OCI-LY3 (cell line): ENCODE data around the gene ANXA8.
"Not testable (repeated sequence)": the region's sequence is repeated elsewhere in the genome, so short reads cannot be mapped to it uniquely, and the experiment has no call there.

ENCODE experiments used
- H2AFZ ChIP-seq: fragments of 200-600, 300-600 bp; shearing (Covaris generic); 2 replicates; pipeline ENCODE4 v1.6.0; 2014; ENCODE audit warnings: antibody characterized with exemption, low read depth, low read length
- H3K27ac ChIP-seq: fragments of 200-600, 300-600 bp; sonication (generic); 2 replicates; pipeline ENCODE4 v1.5.1; 2014; ENCODE audit warnings: mild to moderate bottlenecking, low read length, moderate library complexity, mixed read lengths
- H3K27me3 ChIP-seq: fragments of 200-600, 300-600 bp; sonication (generic); 2 replicates; pipeline ENCODE4 v1.6.1; 2014; ENCODE audit warnings: low read depth, low read length, mixed read lengths
- H3K36me3 ChIP-seq: fragments of 200-600, 300-600 bp; sonication (generic); replicated peaks from 2 replicates; pipeline ENCODE3; 2014; ENCODE audit warnings: low read depth, low read length, mixed read lengths
- H3K4me1 ChIP-seq: fragments of 300-600, 200-600 bp; sonication (generic); 2 replicates; pipeline ENCODE4 v1.6.1; 2014; ENCODE audit warnings: low read length, mixed read lengths
- H3K4me2 ChIP-seq: fragments of 200-600, 300-600 bp; sonication (generic); 2 replicates; pipeline ENCODE4 v1.6.1; 2014; ENCODE audit warnings: low read length, mixed read lengths
- H3K4me3 ChIP-seq: fragments of 300-600, 200-600 bp; sonication (generic); 2 replicates; pipeline ENCODE4 v1.5.1; 2014; ENCODE audit warnings: antibody characterized with exemption, mild to moderate bottlenecking, low read length, moderate library complexity
- H3K79me2 ChIP-seq: fragments of 300-600, 200-600 bp; shearing (Covaris generic); 2 replicates; pipeline ENCODE4 v1.6.1; 2014; ENCODE audit warnings: mild to moderate bottlenecking, low read length, mixed read lengths
- H3K9ac ChIP-seq: fragments of 300-600, 200-600 bp; shearing (Covaris generic); 2 replicates; pipeline ENCODE4 v1.6.0; 2014; ENCODE audit warnings: mild to moderate bottlenecking, low read length, moderate library complexity
- H3K9me3 ChIP-seq: fragments of 200-600, 300-600 bp; shearing (Covaris generic); 2 replicates; pipeline ENCODE4 v1.6.1; 2014; ENCODE audit warnings: low read length, mixed read lengths; ENCODE audit not compliant: insufficient read depth
- H4K20me1 ChIP-seq: fragments of 200-600, 300-600 bp; sonication (generic); 2 replicates; pipeline ENCODE4 v1.6.1; 2016; ENCODE audit warnings: low read length, mixed read lengths; ENCODE audit not compliant: insufficient read depth

Gene ANXA8, protein sequence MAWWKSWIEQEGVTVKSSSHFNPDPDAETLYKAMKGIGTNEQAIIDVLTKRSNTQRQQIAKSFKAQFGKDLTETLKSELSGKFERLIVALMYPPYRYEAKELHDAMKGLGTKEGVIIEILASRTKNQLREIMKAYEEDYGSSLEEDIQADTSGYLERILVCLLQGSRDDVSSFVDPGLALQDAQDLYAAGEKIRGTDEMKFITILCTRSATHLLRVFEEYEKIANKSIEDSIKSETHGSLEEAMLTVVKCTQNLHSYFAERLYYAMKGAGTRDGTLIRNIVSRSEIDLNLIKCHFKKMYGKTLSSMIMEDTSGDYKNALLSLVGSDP

DNA sequence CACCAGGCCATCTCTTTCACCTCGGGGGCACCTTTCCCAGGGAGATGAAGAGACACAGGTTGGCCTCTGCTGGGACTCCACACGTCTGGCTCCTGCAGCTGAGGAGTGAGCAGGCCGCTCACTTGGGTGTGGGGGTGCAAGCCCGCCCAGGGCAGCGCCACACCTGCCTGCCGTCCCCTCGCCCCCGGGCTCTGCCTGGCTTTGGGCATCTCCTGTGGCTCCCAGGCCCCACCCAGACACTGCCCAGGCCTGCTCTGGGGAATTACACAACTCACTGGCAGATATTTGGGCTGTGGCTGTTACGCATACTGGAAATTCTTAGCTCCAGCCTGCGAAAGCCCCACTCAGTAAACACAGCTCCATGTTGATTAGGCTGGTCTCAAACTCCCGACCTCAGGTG, at the start of gene ANXA8:
Gene ANXA8 (minus strand): TSS at position 193 of the 400 bp plus-strand sequence. CDS start 182 bp downstream, at position 11.
- H4K20me1 ChIP-seq, H2AFZ ChIP-seq, H3K27ac ChIP-seq, H3K27me3 ChIP-seq, H3K4me3 ChIP-seq, H3K9me3 ChIP-seq, H3K4me1 ChIP-seq, H3K79me2 ChIP-seq, H3K36me3 ChIP-seq, H3K4me2 ChIP-seq, H3K9ac ChIP-seq: not testable (repeated sequence)

DNA sequence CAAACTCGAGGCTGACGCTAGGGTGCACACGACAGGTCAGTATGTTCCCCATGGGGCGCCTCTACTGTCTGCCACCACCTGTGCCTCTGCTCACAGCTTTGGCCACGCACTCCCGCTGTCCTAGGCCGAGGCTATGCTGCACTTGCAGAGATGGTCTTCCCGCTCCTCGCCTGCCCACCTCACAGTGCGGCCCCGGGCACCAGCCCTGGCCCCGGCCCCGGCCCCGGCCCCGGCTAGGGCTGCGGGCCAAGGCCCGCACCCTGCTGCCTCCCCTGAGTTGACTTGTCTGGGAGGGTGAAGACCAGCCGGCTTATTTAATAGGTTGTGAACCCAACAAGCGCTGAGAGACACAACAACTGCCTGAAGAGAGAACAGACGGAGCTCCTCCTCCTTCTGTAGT, 39.6 kb upstream of the ANXA8 start, which contains the start of gene AGAP9:
Gene AGAP9 (minus strand): TSS at position 164 of the 400 bp plus-strand sequence. CDS start 112 bp downstream, at position 52.
- H4K20me1 ChIP-seq, H3K9me3 ChIP-seq, H3K79me2 ChIP-seq, H3K4me1 ChIP-seq, H3K9ac ChIP-seq, H2AFZ ChIP-seq, H3K36me3 ChIP-seq, H3K27me3 ChIP-seq, H3K4me3 ChIP-seq, H3K27ac ChIP-seq, H3K4me2 ChIP-seq: not testable (repeated sequence)

DNA sequence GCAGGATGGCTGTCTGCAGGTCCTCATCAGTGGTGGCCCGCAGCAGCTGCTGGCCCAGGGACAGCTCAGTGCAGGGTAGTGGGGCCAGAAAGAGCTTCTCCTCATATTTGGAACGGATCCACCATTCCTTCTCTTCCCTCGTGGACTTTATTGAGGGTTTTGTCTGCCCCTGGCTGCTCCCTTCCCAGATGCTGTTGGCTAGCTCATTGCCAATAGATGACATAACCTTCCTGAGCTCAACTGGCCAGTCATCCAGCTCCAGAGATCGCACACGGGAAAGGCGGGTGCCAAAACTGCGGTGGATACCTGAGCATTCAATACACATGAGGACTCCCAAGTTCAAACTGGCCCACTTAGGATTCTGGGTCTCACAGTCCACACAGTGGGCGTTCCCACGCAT, 18.4 kb upstream of the ANXA8 start:
- not testable (repeated sequence) for H3K9ac ChIP-seq, H3K36me3 ChIP-seq, H3K4me3 ChIP-seq, H4K20me1 ChIP-seq, H3K79me2 ChIP-seq, H3K9me3 ChIP-seq, H3K4me2 ChIP-seq, H3K4me1 ChIP-seq, H3K27me3 ChIP-seq, H3K27ac ChIP-seq, H2AFZ ChIP-seq

DNA sequence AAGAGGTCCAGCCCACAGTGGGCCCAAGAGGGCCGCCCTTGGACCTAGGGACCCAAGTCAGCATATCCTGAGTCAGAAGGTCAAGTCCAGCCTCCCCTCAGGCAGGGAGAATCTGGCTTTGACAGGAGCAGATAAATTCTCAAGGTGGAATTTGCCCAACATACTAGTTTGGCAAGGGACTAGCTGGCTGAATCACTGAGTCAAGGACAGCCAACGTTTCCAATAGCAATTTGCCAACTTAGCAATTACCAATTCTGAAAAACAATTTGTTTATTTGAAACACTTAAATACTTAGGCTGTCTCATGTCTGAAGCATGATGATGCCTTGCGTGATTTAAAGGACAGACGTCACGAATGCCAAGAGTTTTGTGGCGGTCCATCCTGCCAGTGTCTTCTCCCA, 10.3 kb upstream of the ANXA8 start:
- H3K4me1 ChIP-seq = not testable (repeated sequence)

DNA sequence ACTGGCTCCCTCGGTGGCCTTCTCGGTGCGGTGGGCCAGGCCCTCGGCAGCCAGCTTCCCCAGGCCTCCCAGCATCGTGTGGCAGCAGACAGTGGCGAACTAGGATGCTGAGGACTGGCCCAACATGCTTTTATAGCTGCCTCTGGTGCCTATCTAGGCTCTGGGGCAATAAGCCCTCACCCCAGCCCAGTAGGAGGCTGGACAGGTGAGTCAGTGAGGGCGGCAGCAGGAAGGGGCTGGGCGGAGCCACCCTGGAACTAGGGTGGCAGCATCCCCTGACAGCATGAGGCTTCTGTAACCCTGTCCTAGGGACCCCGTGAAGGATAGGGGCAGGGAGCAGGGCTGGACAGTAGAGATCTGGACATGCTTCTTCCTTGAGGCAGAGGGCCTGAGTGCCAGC, 7.7 kb upstream of the ANXA8 start, which contains the start of gene FAM25G:
Gene FAM25G (minus strand): TSS at position 101 of the 400 bp plus-strand sequence. CDS start 26 bp downstream, at position 75.
- not testable (repeated sequence) for H3K4me1 ChIP-seq, H3K4me3 ChIP-seq, H3K36me3 ChIP-seq, H2AFZ ChIP-seq, H3K9ac ChIP-seq, H3K4me2 ChIP-seq, H3K79me2 ChIP-seq, H4K20me1 ChIP-seq, H3K27ac ChIP-seq, H3K9me3 ChIP-seq, H3K27me3 ChIP-seq

More for the DNA sequence above, 10.3 kb upstream of the ANXA8 start:
- H4K20me1 ChIP-seq, H2AFZ ChIP-seq, H3K9me3 ChIP-seq, H3K36me3 ChIP-seq, H3K79me2 ChIP-seq, H3K27me3 ChIP-seq, H3K9ac ChIP-seq, H3K4me2 ChIP-seq, H3K4me3 ChIP-seq, H3K27ac ChIP-seq: not testable (repeated sequence)

DNA sequence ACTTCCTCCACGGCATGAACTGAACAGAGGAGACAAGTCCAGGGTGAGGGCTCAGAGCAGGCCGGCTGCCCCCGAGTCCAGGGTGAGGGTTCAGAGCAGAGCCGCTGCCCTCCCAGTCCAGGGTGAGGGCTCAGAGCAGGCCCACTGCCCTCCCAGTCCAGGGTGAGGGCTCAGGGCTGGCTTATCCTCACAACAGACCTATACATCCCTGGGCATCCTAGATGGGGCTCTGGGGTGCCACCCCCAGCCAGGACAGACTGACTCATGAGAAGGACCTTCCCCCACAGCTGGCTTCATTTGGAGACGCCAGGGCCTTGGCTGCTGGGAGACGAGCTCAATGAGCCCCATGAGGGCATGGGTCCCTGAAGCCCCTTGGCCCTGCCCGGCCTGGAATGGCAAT, 5.7 kb upstream of the ANXA8 start:
- not testable (repeated sequence) for H4K20me1 ChIP-seq, H3K79me2 ChIP-seq, H3K36me3 ChIP-seq, H3K4me2 ChIP-seq, H3K27me3 ChIP-seq, H3K4me1 ChIP-seq, H3K9me3 ChIP-seq, H3K9ac ChIP-seq, H3K4me3 ChIP-seq, H2AFZ ChIP-seq, H3K27ac ChIP-seq

DNA sequence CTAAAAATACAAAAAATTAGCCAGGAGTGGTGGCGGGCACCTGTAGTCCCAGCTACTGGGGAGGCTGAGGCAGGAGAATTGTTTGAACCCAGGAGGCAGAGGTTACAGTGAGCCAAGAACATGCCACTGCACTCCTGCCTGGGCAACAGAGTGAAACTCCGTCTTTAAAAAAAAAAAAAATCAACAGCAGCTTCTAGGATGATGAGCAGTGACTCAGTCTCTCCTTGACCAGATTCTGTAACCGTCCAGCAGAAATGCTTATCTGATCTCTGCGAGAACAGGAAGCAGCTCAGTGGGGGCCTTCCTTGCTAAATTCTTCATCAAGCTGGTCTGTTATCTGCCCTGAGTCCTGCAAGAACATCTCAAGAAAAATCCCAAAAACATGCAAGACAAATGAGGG, 2.0 kb upstream of the ANXA8 start:
- H3K36me3 ChIP-seq, H2AFZ ChIP-seq, H3K27ac ChIP-seq, H3K9ac ChIP-seq, H4K20me1 ChIP-seq, H3K27me3 ChIP-seq, H3K4me2 ChIP-seq, H3K79me2 ChIP-seq, H3K4me1 ChIP-seq, H3K9me3 ChIP-seq, H3K4me3 ChIP-seq: not testable (repeated sequence)

DNA sequence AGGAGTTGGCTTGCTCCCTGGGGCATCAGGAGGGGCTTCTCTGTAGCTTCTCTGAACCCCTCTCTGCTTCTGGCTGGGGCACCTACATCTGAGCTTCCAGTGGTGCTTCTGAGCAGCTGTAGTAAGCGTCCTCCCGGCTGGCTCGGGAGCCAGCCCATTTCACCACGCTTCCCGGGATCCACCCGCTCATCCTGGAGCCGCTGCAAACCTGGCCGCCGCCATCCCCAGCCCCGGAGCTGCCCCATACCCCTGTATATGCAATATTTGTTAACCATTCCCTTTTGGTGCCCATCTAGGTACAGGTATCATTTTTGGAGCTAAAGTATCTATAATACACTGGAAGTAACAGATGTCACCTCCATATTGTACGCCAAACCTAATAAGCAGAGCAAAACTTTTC, 871 bp upstream of the ANXA8 start:
- not testable (repeated sequence) for H3K9ac ChIP-seq, H4K20me1 ChIP-seq, H3K4me1 ChIP-seq, H3K27me3 ChIP-seq, H2AFZ ChIP-seq, H3K79me2 ChIP-seq, H3K9me3 ChIP-seq, H3K4me3 ChIP-seq, H3K36me3 ChIP-seq, H3K27ac ChIP-seq, H3K4me2 ChIP-seq

DNA sequence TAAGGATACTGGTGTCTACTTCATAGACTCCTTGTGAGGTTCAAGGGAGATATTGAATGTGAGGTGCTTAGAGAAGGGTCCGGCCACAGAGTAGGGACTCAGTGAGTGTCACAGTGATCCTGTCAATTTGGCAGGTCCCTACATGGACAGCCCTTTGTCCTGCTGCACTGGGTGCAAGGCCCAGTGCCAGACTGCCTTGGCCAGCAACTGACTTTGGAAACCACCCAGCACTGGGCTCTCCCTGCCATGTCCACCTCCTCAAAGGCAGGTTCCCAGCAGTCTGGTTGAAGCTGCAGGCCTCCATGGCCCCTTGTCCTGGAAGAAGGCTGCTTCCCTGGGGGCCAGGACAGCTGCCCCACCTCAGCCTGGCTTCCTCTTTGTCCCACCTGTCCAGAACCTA, 1.5 kb downstream of the ANXA8 start:
- not testable (repeated sequence) for H3K27ac ChIP-seq, H3K36me3 ChIP-seq, H3K4me1 ChIP-seq, H3K4me3 ChIP-seq, H4K20me1 ChIP-seq, H3K27me3 ChIP-seq, H3K79me2 ChIP-seq, H2AFZ ChIP-seq, H3K4me2 ChIP-seq, H3K9me3 ChIP-seq, H3K9ac ChIP-seq

DNA sequence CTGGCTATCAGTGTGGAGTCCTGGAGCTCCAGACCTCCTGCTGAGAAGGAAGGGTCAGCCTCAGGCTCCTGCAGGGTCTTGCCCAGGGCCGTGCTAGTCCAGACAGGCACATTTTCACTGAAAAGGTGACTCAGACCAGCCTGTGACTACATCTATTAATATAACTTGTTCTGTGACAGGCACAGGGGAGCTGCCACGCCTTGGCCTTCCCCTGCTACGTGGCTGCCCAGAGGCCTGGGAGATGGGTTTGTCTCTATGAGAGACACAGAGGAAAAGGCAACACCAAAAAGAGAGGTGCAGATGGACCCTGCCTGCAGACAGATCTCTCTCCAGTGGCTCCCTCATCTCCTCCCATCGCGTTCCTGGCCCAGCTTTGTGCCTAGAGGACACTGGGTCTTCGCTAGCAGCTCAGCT, 2.1 kb downstream of the ANXA8 start:
- not testable (repeated sequence) for H3K4me2 ChIP-seq, H3K27me3 ChIP-seq, H4K20me1 ChIP-seq, H3K27ac ChIP-seq, H3K9ac ChIP-seq, H3K4me3 ChIP-seq, H3K79me2 ChIP-seq, H3K36me3 ChIP-seq, H3K4me1 ChIP-seq, H3K9me3 ChIP-seq, H2AFZ ChIP-seq
